Measurements from ENCODE around the gene UNC45B. TPM values are rescaled to one million over a fixed set of nuclear protein-coding genes. Genes with fewer than 3 reads are reported as not detected.
"Not testable (repeated sequence)": the region's sequence is repeated elsewhere in the genome, so short reads cannot be mapped to it uniquely, and the experiment has no call there.

The UNC45B gene
- under 1 TPM in 1 of 2 donors, not detected in 1; 0.14 TPM for total RNA-seq

- ATAC-seq = no peak
- Mint-ChIP-seq H3K27me3 (no peaks in the 10 kb centered on the region), H3K27ac (peak within 1 kb of the TSS in 1 of 2 donors; percentile 17), H3K9me3 (no peaks in the 10 kb centered on the region), H3K4me3 (no peak within 1 kb of the TSS), H3K36me3 (no peaks in the 10 kb centered on the region), H3K4me1 (ENCODE audit: low read depth in 2 of 2) (peaks cover 1 to 5% of the 10 kb centered on the region in 2 donors)
- DNase-seq (ENCODE audit: low spot score) = no peak
These were observed at the start of gene UNC45B for GRCh38 chr17:35147375-35147905. UNC45B (plus strand) TSS chr17:35147817; CDS start chr17:35148264, 447 bp downstream.

GRCh38 chr17:35099908-35100307, 47.7 kb upstream of the UNC45B start:
- DNase-seq (ENCODE audit: low spot score) (no peak), ATAC-seq (no peak)
- H3K36me3 Mint-ChIP-seq = peaks cover 26% of the 10 kb centered on the region
- no peak overlapping the region for H3K27ac Mint-ChIP-seq
- no peaks in the 10 kb centered on the region for H3K9me3 Mint-ChIP-seq
- H3K27me3 Mint-ChIP-seq = no peaks in the 10 kb centered on the region
- H3K4me1 Mint-ChIP-seq (ENCODE audit: low read depth in 2 of 2) = peaks cover 2 to 7% of the 10 kb centered on the region in 2 donors
- H3K4me3 Mint-ChIP-seq = no peak overlapping the region

GRCh38 chr17:35101036-35101435, 46.6 kb upstream of the UNC45B start:
- peaks cover 0 to 11% of the 10 kb centered on the region in 2 donors for H3K4me1 Mint-ChIP-seq (ENCODE audit: low read depth in 2 of 2)
- no peak for DNase-seq (ENCODE audit: low spot score)
- no peaks in the 10 kb centered on the region for H3K27me3 Mint-ChIP-seq
- H3K4me3 Mint-ChIP-seq = no peak overlapping the region
- peaks cover 36% of the 10 kb centered on the region for H3K36me3 Mint-ChIP-seq
- no peak for ATAC-seq
- no peaks in the 10 kb centered on the region for H3K9me3 Mint-ChIP-seq
- H3K27ac Mint-ChIP-seq = no peak overlapping the region

- Mint-ChIP-seq H3K9me3 (no peaks in the 10 kb centered on the region), H3K4me1 (ENCODE audit: low read depth in 2 of 2) (peaks cover 0 to 13% of the 10 kb centered on the region in 2 donors), H3K27ac (peak overlapping the region in 1 of 2 donors; percentile 3), H3K36me3 (peaks cover 36% of the 10 kb centered on the region), H3K27me3 (no peaks in the 10 kb centered on the region), H3K4me3 (no peak overlapping the region)
- ATAC-seq (peak in 1 of 2 donors; percentile 74), DNase-seq (ENCODE audit: low spot score) (no peak)
These were observed 45.9 kb upstream of the UNC45B start for GRCh38 chr17:35101725-35102124.

GRCh38 chr17:35103271-35103670, 44.3 kb upstream of the UNC45B start:
- no peak overlapping the region for H3K4me3 Mint-ChIP-seq
- ATAC-seq = peak in 1 of 2 donors; percentile 21

GRCh38 chr17:35104844-35105450, 42.7 kb upstream of the UNC45B start:
- Mint-ChIP-seq H3K27me3 (no peaks in the 10 kb centered on the region), H3K4me1 (ENCODE audit: low read depth in 2 of 2) (peaks cover 11 to 24% of the 10 kb centered on the region in 2 donors), H3K36me3 (peaks cover 28% of the 10 kb centered on the region), H3K9me3 (no peaks in the 10 kb centered on the region), H3K27ac (peak overlapping the region in 1 of 2 donors; percentile 71), H3K4me3 (no peak overlapping the region)
- no peak for DNase-seq (ENCODE audit: low spot score)
- no peak for ATAC-seq

More at GRCh38 chr17:35103271-35103670, 44.3 kb upstream of the UNC45B start:
- DNase-seq (ENCODE audit: low spot score) = no peak
- Mint-ChIP-seq H3K27ac (no peak overlapping the region), H3K27me3 (no peaks in the 10 kb centered on the region), H3K36me3 (peaks cover 36% of the 10 kb centered on the region), H3K4me1 (ENCODE audit: low read depth in 2 of 2) (peaks cover 6 to 21% of the 10 kb centered on the region in 2 donors), H3K9me3 (no peaks in the 10 kb centered on the region)

GRCh38 chr17:35110791-35111190, 36.8 kb upstream of the UNC45B start:
- not testable (repeated sequence) for H3K4me3 Mint-ChIP-seq, H3K27ac Mint-ChIP-seq, H3K9me3 Mint-ChIP-seq, H3K36me3 Mint-ChIP-seq, ATAC-seq, H3K27me3 Mint-ChIP-seq
- peaks cover 11 to 31% of the 10 kb centered on the region in 2 donors for H3K4me1 Mint-ChIP-seq (ENCODE audit: low read depth in 2 of 2)
- peak; percentile 28 for DNase-seq (ENCODE audit: low spot score)

- H3K9me3 Mint-ChIP-seq = no peaks in the 10 kb centered on the region
- ATAC-seq = no peak
- no peaks in the 10 kb centered on the region for H3K27me3 Mint-ChIP-seq
- H3K4me3 Mint-ChIP-seq = no peak overlapping the region
- no peak for DNase-seq (ENCODE audit: low spot score)
- peak overlapping the region in 1 of 2 donors; percentile 94 for H3K27ac Mint-ChIP-seq
- H3K36me3 Mint-ChIP-seq = no peaks in the 10 kb centered on the region
- peaks cover 21 to 39% of the 10 kb centered on the region in 2 donors for H3K4me1 Mint-ChIP-seq (ENCODE audit: low read depth in 2 of 2)
These were observed 30.8 kb upstream of the UNC45B start for GRCh38 chr17:35116845-35117244.

GRCh38 chr17:35117984-35118383, 29.6 kb upstream of the UNC45B start:
- Mint-ChIP-seq H3K4me1 (ENCODE audit: low read depth in 2 of 2) (peaks cover 21 to 38% of the 10 kb centered on the region in 2 donors), H3K36me3 (no peaks in the 10 kb centered on the region), H3K27me3 (no peaks in the 10 kb centered on the region), H3K9me3 (no peaks in the 10 kb centered on the region), H3K4me3 (peak overlapping the region; percentile 88), H3K27ac (peak overlapping the region; percentile 64 to 94)
- DNase-seq (ENCODE audit: low spot score) (peak; percentile 32), ATAC-seq (no peak)

- ATAC-seq (peak; percentile 96), DNase-seq (ENCODE audit: low spot score) (peak; percentile 83)
- no peaks in the 10 kb centered on the region for H3K27me3 Mint-ChIP-seq
- H3K4me1 Mint-ChIP-seq (ENCODE audit: low read depth in 2 of 2) = peaks cover 21 to 33% of the 10 kb centered on the region in 2 donors
- H3K27ac Mint-ChIP-seq = peak within 1 kb of the TSS; percentile 64 to 94
- peak within 1 kb of the TSS; percentile 88 for H3K4me3 Mint-ChIP-seq
- H3K36me3 Mint-ChIP-seq = no peaks in the 10 kb centered on the region
- H3K9me3 Mint-ChIP-seq = no peaks in the 10 kb centered on the region
These were observed 28.0 kb upstream of the UNC45B start, which contains the start of gene RAD51D for GRCh38 chr17:35119370-35120165. RAD51D (minus strand) TSS chr17:35119860; CDS start chr17:35119613, 247 bp downstream.

- H3K4me3 Mint-ChIP-seq = no peak within 1 kb of the TSS
- H3K36me3 Mint-ChIP-seq = no peaks in the 10 kb centered on the region
- no peaks in the 10 kb centered on the region for H3K27me3 Mint-ChIP-seq
- H3K9me3 Mint-ChIP-seq = no peaks in the 10 kb centered on the region
- peak; percentile 54 for DNase-seq (ENCODE audit: low spot score)
- H3K4me1 Mint-ChIP-seq (ENCODE audit: low read depth in 2 of 2) = peaks cover 21 to 23% of the 10 kb centered on the region in 2 donors
- H3K27ac Mint-ChIP-seq = no peak within 1 kb of the TSS
- no peak for ATAC-seq
These were observed 26.3 kb upstream of the UNC45B start, which contains the start of gene FNDC8 for GRCh38 chr17:35121315-35121714. FNDC8 (plus strand) TSS chr17:35121615; CDS start chr17:35121694, 79 bp downstream.

- no peaks in the 10 kb centered on the region for H3K27me3 Mint-ChIP-seq
- ATAC-seq = no peak
These were observed 19.7 kb upstream of the UNC45B start for GRCh38 chr17:35127751-35128514.

More at GRCh38 chr17:35127751-35128514, 19.7 kb upstream of the UNC45B start:
- Mint-ChIP-seq H3K27ac (no peak overlapping the region), H3K4me3 (no peak overlapping the region), H3K9me3 (no peaks in the 10 kb centered on the region), H3K36me3 (no peaks in the 10 kb centered on the region), H3K4me1 (ENCODE audit: low read depth in 2 of 2) (no peaks in the 10 kb centered on the region)
- DNase-seq (ENCODE audit: low spot score) = peak; percentile 38
